Measurements from ENCODE around the gene NFATC3.

Gene NFATC3

GRCh38 chr16:68251832-68252231 lies 166.7 kb downstream of the NFATC3 start:
- no peaks in the 10 kb centered on the region for H3K4me1 ChIP-seq
- no peak for TF ChIP-seq CTCF (IDR thresholded peaks at IDR 0.05; ENCODE audit: low read depth, low read length)

GRCh38 chr16:68252383-68252782 lies 167.2 kb downstream of the NFATC3 start:
- no peak for TF ChIP-seq CTCF (IDR thresholded peaks at IDR 0.05; ENCODE audit: low read depth, low read length)
- no peaks in the 10 kb centered on the region for H3K4me1 ChIP-seq
- H3K4me3 ChIP-seq (ENCODE audit: low read depth, low read length), result no peak overlapping the region
- H3K27me3 ChIP-seq, result no peaks in the 10 kb centered on the region
- no peaks in the 10 kb centered on the region for H3K9me3 ChIP-seq
- peaks cover 4% of the 10 kb centered on the region; the same call in 1 of the 2 replicates for H3K36me3 ChIP-seq
- no peak for DNase-seq

More at GRCh38 chr16:68251832-68252231, 166.7 kb downstream of the NFATC3 start:
- H3K9me3 ChIP-seq, result no peaks in the 10 kb centered on the region
- no peak for DNase-seq
- H3K36me3 ChIP-seq, result peaks cover 4% of the 10 kb centered on the region; the same call in 1 of the 2 replicates
- H3K27me3 ChIP-seq, result no peaks in the 10 kb centered on the region
- H3K4me3 ChIP-seq (ENCODE audit: low read depth, low read length), result no peak overlapping the region

GRCh38 chr16:68253721-68254120 lies 168.6 kb downstream of the NFATC3 start:
- no peak for DNase-seq
- no peaks in the 10 kb centered on the region for H3K4me1 ChIP-seq
- no peaks in the 10 kb centered on the region for H3K9me3 ChIP-seq
- no peak overlapping the region for H3K4me3 ChIP-seq (ENCODE audit: low read depth, low read length)
- no peak for TF ChIP-seq CTCF (IDR thresholded peaks at IDR 0.05; ENCODE audit: low read depth, low read length)
- no peaks in the 10 kb centered on the region for H3K27me3 ChIP-seq
- peaks cover 4% of the 10 kb centered on the region; the same call in 1 of the 2 replicates for H3K36me3 ChIP-seq

- H3K4me3 ChIP-seq (ENCODE audit: low read depth, low read length), result no peak overlapping the region
- no peaks in the 10 kb centered on the region for H3K4me1 ChIP-seq
- H3K9me3 ChIP-seq, result no peaks in the 10 kb centered on the region
- no peaks in the 10 kb centered on the region for H3K27me3 ChIP-seq
- no peaks in the 10 kb centered on the region for H3K36me3 ChIP-seq
- DNase-seq, result no peak
- no peak for TF ChIP-seq CTCF (IDR thresholded peaks at IDR 0.05; ENCODE audit: low read depth, low read length)
These were observed 170.5 kb downstream of the NFATC3 start for GRCh38 chr16:68255712-68256111.

GRCh38 chr16:68257251-68257905 lies 172.2 kb downstream of the NFATC3 start:
- Histone ChIP-seq H3K27me3 (no peaks in the 10 kb centered on the region), H3K9me3 (no peaks in the 10 kb centered on the region), H3K36me3 (no peaks in the 10 kb centered on the region), H3K4me1 (no peaks in the 10 kb centered on the region), H3K4me3 (ENCODE audit: low read depth, low read length) (no peak overlapping the region)
- TF ChIP-seq CTCF (IDR thresholded peaks at IDR 0.05; ENCODE audit: low read depth, low read length), result no peak
- DNase-seq, result peak; percentile 53
